AG08395 (cell line): Measurements from ENCODE around the gene TRNP1.

Source experiments
- DNase-seq: peaks from one replicate; pipeline ENCODE4 v3.0.0; 2012; ENCODE audit warnings: mixed read lengths, low spot score

Gene TRNP1

GRCh38 chr1:27027575-27028250 lies 34.2 kb downstream of the TRNP1 start:
- no peak for DNase-seq

GRCh38 chr1:27029517-27029916 lies 36.0 kb downstream of the TRNP1 start:
- DNase-seq: no peak

GRCh38 chr1:27031235-27032118 lies 38.0 kb downstream of the TRNP1 start:
- DNase-seq: peak; percentile 89

GRCh38 chr1:27032119-27032461 lies 38.6 kb downstream of the TRNP1 start:
- DNase-seq: no peak

- no peak for DNase-seq
Observed at GRCh38 chr1:27033043-27033746, 39.7 kb downstream of the TRNP1 start.

GRCh38 chr1:27035344-27035743 lies 41.9 kb downstream of the TRNP1 start:
- no peak for DNase-seq

- no peak for DNase-seq
Observed at GRCh38 chr1:27036718-27037117, 43.2 kb downstream of the TRNP1 start.

GRCh38 chr1:27037518-27037917 lies 44.0 kb downstream of the TRNP1 start:
- DNase-seq: no peak

GRCh38 chr1:27038020-27038419 lies 44.5 kb downstream of the TRNP1 start:
- DNase-seq: no peak

GRCh38 chr1:27042670-27043069 lies 49.2 kb downstream of the TRNP1 start:
- DNase-seq: no peak

- DNase-seq: peak; percentile 84
Observed at GRCh38 chr1:27044613-27045151, 51.2 kb downstream of the TRNP1 start.

GRCh38 chr1:27045973-27046558 lies 52.6 kb downstream of the TRNP1 start:
- DNase-seq: peak; percentile 72

GRCh38 chr1:27047914-27048313 lies 54.4 kb downstream of the TRNP1 start:
- no peak for DNase-seq

GRCh38 chr1:27049100-27049499 lies 55.6 kb downstream of the TRNP1 start:
- DNase-seq: no peak

- no peak for DNase-seq
Observed at GRCh38 chr1:27049607-27050006, 56.1 kb downstream of the TRNP1 start.
